KMS-11 (cell line): Measurements from ENCODE around the gene RBM18.

Experiments used
- H2AFZ ChIP-seq: fragments of 200-600 bp; sonication (generic); 2 replicates; pipeline ENCODE4 v1.6.1; 2016; ENCODE audit warnings: antibody characterized with exemption, mixed run types, low read depth
- H3K27ac ChIP-seq: fragments of 200-600 bp; sonication (generic); 2 replicates; pipeline ENCODE4 v1.6.1; 2016; ENCODE audit warnings: mild to moderate bottlenecking, mixed run types
- H3K27me3 ChIP-seq: fragments of 200-600 bp; sonication (generic); 2 replicates; pipeline ENCODE4 v1.6.1; 2017; ENCODE audit warnings: mild to moderate bottlenecking, low read depth, mixed run types, moderate library complexity; ENCODE audit not compliant: insufficient read depth
- H3K36me3 ChIP-seq: fragments of 200-600 bp; sonication (generic); 2 replicates; pipeline ENCODE4 v1.6.1; 2017; ENCODE audit warnings: mild to moderate bottlenecking, mixed run types; ENCODE audit not compliant: insufficient read depth
- H3K4me1 ChIP-seq: fragments of 200-600 bp; sonication (generic); 2 replicates; pipeline ENCODE4 v1.6.1; 2016; ENCODE audit warnings: mild to moderate bottlenecking, low read depth, mixed run types; ENCODE audit not compliant: poor library complexity, severe bottlenecking
- H3K4me2 ChIP-seq: fragments of 200-600 bp; sonication (generic); 2 replicates; pipeline ENCODE4 v1.7.0; 2016; ENCODE audit warnings: mild to moderate bottlenecking, mixed run types
- H3K4me3 ChIP-seq: fragments of 200-600 bp; sonication (generic); IDR thresholded peaks from 2 replicates; pipeline ENCODE4 v1.6.1; 2017; ENCODE audit warnings: low read depth, low read length, mixed read lengths; ENCODE audit not compliant: insufficient read depth
- H3K79me2 ChIP-seq: fragments of 200-600 bp; sonication (generic); 2 replicates; pipeline ENCODE4 v1.6.1; 2016; ENCODE audit warnings: low read depth, mixed run types; ENCODE audit not compliant: insufficient read depth
- H3K9ac ChIP-seq: fragments of 200-600 bp; sonication (generic); 2 replicates; pipeline ENCODE4 v1.6.1; 2016; ENCODE audit warnings: mild to moderate bottlenecking, mixed run types
- H4K20me1 ChIP-seq: fragments of 200-600 bp; sonication (generic); 2 replicates; pipeline ENCODE4 v1.6.1; 2016; ENCODE audit warnings: mild to moderate bottlenecking, mixed run types; ENCODE audit not compliant: insufficient read depth
- CTCF ChIP-seq: fragments of 200-600 bp; sonication (generic); conservative IDR thresholded peaks from 2 replicates; pipeline ENCODE4 v1.6.1; 2017; ENCODE audit warnings: low read depth, mild to moderate bottlenecking, antibody characterized with exemption, low read length, moderate library complexity, mixed read lengths

Gene RBM18

DNA sequence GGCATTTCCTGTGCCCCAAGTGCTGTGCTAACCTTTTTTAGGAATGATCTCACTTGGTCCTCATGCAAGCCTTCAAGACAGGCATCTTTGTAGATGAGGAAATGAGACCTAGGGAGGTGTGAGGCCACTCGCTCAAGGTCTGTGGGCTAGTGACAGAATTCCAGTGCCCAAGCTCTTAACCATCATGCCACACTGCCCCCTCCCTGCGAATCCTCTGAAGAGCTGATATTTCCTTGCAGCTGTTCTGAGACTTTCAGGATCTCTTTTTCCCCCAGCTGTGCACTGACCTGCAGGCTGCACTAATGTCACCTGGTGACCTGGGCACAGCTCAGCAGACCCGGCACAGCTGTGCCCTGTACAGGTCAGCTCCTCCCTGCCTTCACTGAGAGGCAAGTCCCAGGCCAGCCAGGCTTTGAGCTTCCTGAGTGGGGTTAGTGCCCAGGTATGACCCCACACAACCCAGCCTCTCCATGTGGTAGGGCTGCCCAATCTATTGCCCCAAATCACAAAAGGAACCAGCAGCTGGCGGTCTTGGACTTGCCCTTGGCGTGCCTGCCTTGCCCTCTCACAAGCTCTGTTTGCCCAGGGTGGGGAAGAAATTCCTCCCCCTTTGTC, 72.3 kb downstream of the RBM18 start:
- Histone ChIP-seq H4K20me1 (no peaks in the 10 kb centered on the region), H3K27ac (no peak overlapping the region), H3K79me2 (no peaks in the 10 kb centered on the region), H3K4me1 (no peaks in the 10 kb centered on the region), H3K9ac (no peak overlapping the region), H3K27me3 (no peaks in the 10 kb centered on the region), H3K4me3 (no peak overlapping the region), H3K4me2 (no peak overlapping the region), H2AFZ (no peak overlapping the region), H3K36me3 (no peaks in the 10 kb centered on the region)
- no peak for TF ChIP-seq CTCF

GRCh38 chr9:122191584-122191983, 73.1 kb downstream of the RBM18 start:
- no peak for TF ChIP-seq CTCF
- no peaks in the 10 kb centered on the region for H3K36me3 ChIP-seq
- H3K79me2 ChIP-seq = no peaks in the 10 kb centered on the region
- no peak overlapping the region for H3K27ac ChIP-seq
- H4K20me1 ChIP-seq = no peaks in the 10 kb centered on the region
- H3K9ac ChIP-seq = no peak overlapping the region
- no peaks in the 10 kb centered on the region for H3K27me3 ChIP-seq
- H2AFZ ChIP-seq = no peak overlapping the region
- no peak overlapping the region for H3K4me2 ChIP-seq
- no peak overlapping the region for H3K4me3 ChIP-seq
- H3K4me1 ChIP-seq = no peaks in the 10 kb centered on the region

GRCh38 chr9:122190597-122191381, 73.9 kb downstream of the RBM18 start:
- Histone ChIP-seq H3K27me3 (no peaks in the 10 kb centered on the region), H4K20me1 (no peaks in the 10 kb centered on the region), H3K4me2 (no peak overlapping the region), H3K4me1 (no peaks in the 10 kb centered on the region), H3K4me3 (no peak overlapping the region), H3K27ac (no peak overlapping the region), H3K9ac (no peak overlapping the region), H3K79me2 (no peaks in the 10 kb centered on the region), H2AFZ (no peak overlapping the region), H3K36me3 (no peaks in the 10 kb centered on the region)
- no peak for TF ChIP-seq CTCF

DNA sequence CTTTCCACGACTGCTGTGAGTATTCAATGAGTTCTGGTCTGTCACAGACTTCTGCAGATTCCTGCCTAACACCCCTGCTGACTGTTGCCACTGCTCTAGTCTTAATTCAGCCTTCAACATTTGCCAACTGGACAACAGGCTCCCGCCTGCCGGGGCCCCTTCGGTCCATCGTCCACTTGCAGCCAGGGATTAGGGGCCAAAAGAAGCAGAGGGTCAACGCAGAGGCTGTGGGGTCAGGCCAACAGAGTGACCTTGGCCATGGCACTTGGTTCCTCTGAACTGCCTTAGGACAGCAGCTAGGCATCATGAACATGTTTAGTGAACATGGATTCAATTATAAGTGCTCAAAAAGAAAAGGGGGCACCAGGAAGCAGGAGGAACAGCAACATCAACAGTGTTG, 76.3 kb downstream of the RBM18 start:
- Histone ChIP-seq H3K36me3 (no peaks in the 10 kb centered on the region), H3K4me3 (no peak overlapping the region), H3K9ac (no peak overlapping the region), H4K20me1 (no peaks in the 10 kb centered on the region), H3K79me2 (no peaks in the 10 kb centered on the region), H3K4me2 (no peak overlapping the region), H3K4me1 (no peaks in the 10 kb centered on the region), H3K27me3 (no peaks in the 10 kb centered on the region), H3K27ac (no peak overlapping the region), H2AFZ (no peak overlapping the region)
- no peak for TF ChIP-seq CTCF
